HepG2 (cell line): ENCODE data around the gene DAO. TPM values are rescaled to one million over a fixed set of nuclear protein-coding genes. Genes with fewer than 3 reads are reported as not detected.

ENCODE experiments used
- ATAC-seq: fragments of 200-7000 bp; cut with Tn5 transposase; 3 replicates; pipeline ENCODE4 v1.9.1; 2020; ENCODE audit warnings: mild to moderate bottlenecking, moderate library complexity
- BruUV-seq: library from RNA; stranded (reverse); fragments of 400-500 nt; replicated peaks from 2 replicates; lab custom pipeline; 2021; lab: Mats Ljungman, UMichigan
- CTCF ChIA-PET: fragments of 300-600 bp; formaldehyde crosslinking; extraction: SDS; loops from one replicate; lab custom pipeline; 2021; ENCODE audit warnings: low total read pairs, inconsistent platforms, low intra/inter-chr PET ratio; lab: Yijun Ruan, JAX
- POLR2A ChIA-PET: fragments of 350-600 bp; sonication (Branson Sonifier 250); formaldehyde crosslinking; loops from one replicate; lab custom pipeline; 2020; ENCODE audit warnings: antibody characterized with exemption, inconsistent platforms; lab: Yijun Ruan, JAX
- DNase-seq: peaks from one replicate; pipeline ENCODE4 v3.0.0-alpha.2; 2015; ENCODE audit warnings: low spot score
- FAIRE-seq: peaks from 3 replicates; lab custom pipeline; 2011; peaks lifted over from hg19 to GRCh38; lab: Jason Lieb, UNC
- H2AFZ ChIP-seq: one replicate; pipeline ENCODE4 v1.6.1; 2011; ENCODE audit warnings: low read length, inconsistent platforms
- H3K27ac ChIP-seq: fragments of 300-600 bp; 3 replicates; pipeline ENCODE4 v1.8.0; 2011; ENCODE audit warnings: mixed run types, mild to moderate bottlenecking, mixed read lengths, low read length, inconsistent platforms; ENCODE audit not compliant: insufficient read depth; ENCODE audit errors: extremely low read length
- H3K27me3 ChIP-seq, 2 experiments: fragments of 200-600 bp in 1 of 2; 2 replicates in 1 of 2; 3 replicates in 1 of 2; pipeline versions ENCODE4 v1.6.0 to v1.8.0; 2011; ENCODE audit warnings: low read length in 2 of 2, mild to moderate bottlenecking in 2 of 2, moderate library complexity in 2 of 2, inconsistent platforms in 1 of 2; ENCODE audit not compliant: insufficient read depth in 2 of 2, control insufficient read depth in 1 of 2
- H3K36me3 ChIP-seq, 2 experiments: fragments of 200-600 bp in 1 of 2; replicated peaks in 1 of 2; 2 replicates in 1 of 2; 3 replicates in 1 of 2; pipeline versions ENCODE4 v1.5.1 to v1.8.0; 2011; ENCODE audit warnings: low read length in 2 of 2, inconsistent platforms in 1 of 2; ENCODE audit not compliant: insufficient read depth in 2 of 2, control insufficient read depth in 1 of 2
- H3K4me1 ChIP-seq: 2 replicates; pipeline ENCODE4 v1.5.1; 2012; ENCODE audit warnings: low read length, inconsistent platforms; ENCODE audit not compliant: insufficient read depth
- H3K4me2 ChIP-seq: 2 replicates; pipeline ENCODE4 v1.6.0; 2011; ENCODE audit warnings: low read depth, low read length, inconsistent platforms
- H3K4me3 ChIP-seq, 3 experiments: fragments of 200-600 bp in 1 of 3; sonication (generic), shearing (Covaris generic) in 1 of 3; replicated peaks in 1 of 3; 2 replicates each; pipeline ENCODE4 v1.5.1; 2011 to 2016; ENCODE audit warnings: low read length in 3 of 3, inconsistent platforms in 2 of 3, low read depth in 2 of 3, mild to moderate bottlenecking in 2 of 3, control low read depth in 1 of 3, mixed read lengths in 1 of 3; ENCODE audit not compliant: insufficient read depth in 1 of 3
- H3K79me2 ChIP-seq: one replicate; pipeline ENCODE4 v1.6.1; 2011; ENCODE audit warnings: low read length, inconsistent platforms; ENCODE audit not compliant: insufficient read depth
- H3K9ac ChIP-seq: 2 replicates; pipeline ENCODE4 v1.6.0; 2011; ENCODE audit warnings: mild to moderate bottlenecking, low read depth, low read length, inconsistent platforms; ENCODE audit not compliant: insufficient read depth
- H3K9me3 ChIP-seq: 2 replicates; pipeline ENCODE4 v1.5.1; 2012; ENCODE audit warnings: mild to moderate bottlenecking, low read length
- H4K20me1 ChIP-seq: 2 replicates; pipeline ENCODE4 v1.6.0; 2011; ENCODE audit warnings: inconsistent platforms, mild to moderate bottlenecking, low read length, moderate library complexity; ENCODE audit not compliant: insufficient read depth
- ETV5 ChIP-seq: IDR thresholded peaks from 2 replicates; pipeline ENCODE4 v1.6.1; 2018; ENCODE audit warnings: missing biosample characterization, missing genetic modification reagents, inconsistent platforms, borderline replicate concordance
- EZH2 ChIP-seq: conservative IDR thresholded peaks from 2 replicates; pipeline ENCODE4 v1.6.1; 2012; ENCODE audit warnings: mild to moderate bottlenecking, low read depth, low read length, moderate library complexity
- IKZF1 ChIP-seq: fragments of 450-650 bp; IDR thresholded peaks from 2 replicates; pipeline ENCODE4 v1.7.1; 2016
- KLF16 ChIP-seq, 2 experiments: sonication (generic) in 1 of 2; formaldehyde crosslinking in 1 of 2; IDR thresholded peaks; 2 replicates each; pipeline versions ENCODE4 v1.6.1 to v1.8.0; 2016 to 2023; ENCODE audit warnings: missing genetic modification reagents in 2 of 2, missing compliant biosample characterization in 1 of 2
- NKX3-1 ChIP-seq: sonication (generic); formaldehyde crosslinking; IDR thresholded peaks from 2 replicates; pipeline ENCODE4 v1.5.0; 2020; ENCODE audit warnings: missing genetic modification reagents
- PCBP2 ChIP-seq: fragments of 200-400 bp; formaldehyde crosslinking; optimal IDR thresholded peaks from 2 replicates; pipeline ENCODE3; 2018; ENCODE audit warnings: low read length, low read depth; ENCODE audit not compliant: poor library complexity, severe bottlenecking
- PHF8 ChIP-seq: sonication (generic); formaldehyde crosslinking; IDR thresholded peaks from 2 replicates; pipeline ENCODE4 v1.5.0; 2020; ENCODE audit warnings: missing genetic modification reagents
- SP2 ChIP-seq: sonication (generic); formaldehyde crosslinking; IDR thresholded peaks from 2 replicates; pipeline ENCODE4 v1.5.1; 2020; ENCODE audit warnings: mild to moderate bottlenecking, missing genetic modification reagents
- ZBTB49 ChIP-seq: sonication (generic); formaldehyde crosslinking; IDR thresholded peaks from 2 replicates; pipeline ENCODE4 v1.4.0; 2020; ENCODE audit warnings: missing genetic modification reagents, borderline replicate concordance
- ZBTB7B ChIP-seq: sonication (generic); formaldehyde crosslinking; IDR thresholded peaks from 2 replicates; pipeline ENCODE4 v1.4.0; 2020; ENCODE audit warnings: missing genetic modification reagents
- ZNF792 ChIP-seq: IDR thresholded peaks from 2 replicates; pipeline ENCODE4 v1.6.1; 2016
- ZSCAN30 ChIP-seq: sonication (generic); formaldehyde crosslinking; IDR thresholded peaks from 2 replicates; pipeline ENCODE4 v1.5.0; 2020; ENCODE audit warnings: mild to moderate bottlenecking, missing genetic modification reagents
- WGBS: methylation state at CpG from one replicate; pipeline ENCODE4 v1.1.6; 2017; ENCODE audit warnings: low lambda C conversion rate; 5-methylcytosine and 5-hydroxymethylcytosine counted together
- in situ Hi-C: cut with HindIII; loops from 2 replicates; pipeline ENCODE4 v1.10.0; 2017; ENCODE audit warnings: low pct_unique_long_range_greater_than_20kb; ENCODE audit not compliant: extremely low pct_ligation_motif_present
- intact Hi-C: fragments of 100-400 bp; cut with micrococcal nuclease; formaldehyde crosslinking; loops from one replicate; pipeline ENCODE4 v1.10.0; 2022; ENCODE audit not compliant: unreplicated experiment
- polyA plus RNA-seq, 8 experiments: library from polyadenylated mRNA; depleted of rRNA in 3 of 8; stranded (reverse) in 7 of 8; unstranded in 1 of 8; fragments of >200 nt; fragmentation: Illumina TruSeq in 4 of 8; extraction: Trizol in 4 of 8; gene quantifications; 2 replicates each; pipeline versions ENCODE4 v1.2.1 to v1.2.3, GENCODE V29; 2011 to 2016; ENCODE audit warnings: low read depth in 4 of 8, missing spikeins in 1 of 8, mixed read lengths in 1 of 8; ENCODE audit not compliant: insufficient read depth in 1 of 8
- total RNA-seq, 5 experiments: library from RNA; depleted of rRNA; stranded (reverse); fragments of >200 nt; fragmentation: Illumina TruSeq; extraction: Trizol; gene quantifications; 2 replicates each; pipeline ENCODE4 v1.2.3, GENCODE V29; 2016; ENCODE audit warnings: low read depth in 1 of 5
- TF ChIP-seq, protein P1 (sequence below), 2 experiments: sonication (generic) in 1 of 2; formaldehyde crosslinking in 1 of 2; IDR thresholded peaks; 2 replicates each; pipeline versions ENCODE4 v1.4.0 to v1.6.1; 2018 to 2020; ENCODE audit warnings: missing genetic modification reagents in 2 of 2, borderline replicate concordance in 1 of 2, low read depth in 1 of 2, mild to moderate bottlenecking in 1 of 2, missing biosample characterization in 1 of 2
- TF ChIP-seq, protein P2 (sequence below): sonication (generic); formaldehyde crosslinking; IDR thresholded peaks from 2 replicates; pipeline ENCODE4 v1.8.1; 2022; ENCODE audit warnings: mild to moderate bottlenecking, missing genetic modification reagents

The DAO gene
- total and polyA plus RNA-seq, 2 of the 13 experiments (the other 11 are each of a cell fraction or from before 2014, with no cell fraction given) = 0.34 to 0.82 TPM

- Histone ChIP-seq H3K4me3 (no peak overlapping the region), H3K9ac (no peak overlapping the region), H3K4me1 (no peaks in the 10 kb centered on the region), H4K20me1 (no peaks in the 10 kb centered on the region), H2AFZ (no peak overlapping the region), H3K27me3 (0 out of 5 replicates have a peak, but pooled peaks cover 0 to 5% of the 10 kb centered on the region in 2 experiments), H3K36me3 (no peaks in the 10 kb centered on the region), H3K4me2 (no peak overlapping the region), H3K27ac (no peak overlapping the region), H3K9me3 (no peaks in the 10 kb centered on the region), H3K79me2 (no peaks in the 10 kb centered on the region)
- TF ChIP-seq, protein P1, sequence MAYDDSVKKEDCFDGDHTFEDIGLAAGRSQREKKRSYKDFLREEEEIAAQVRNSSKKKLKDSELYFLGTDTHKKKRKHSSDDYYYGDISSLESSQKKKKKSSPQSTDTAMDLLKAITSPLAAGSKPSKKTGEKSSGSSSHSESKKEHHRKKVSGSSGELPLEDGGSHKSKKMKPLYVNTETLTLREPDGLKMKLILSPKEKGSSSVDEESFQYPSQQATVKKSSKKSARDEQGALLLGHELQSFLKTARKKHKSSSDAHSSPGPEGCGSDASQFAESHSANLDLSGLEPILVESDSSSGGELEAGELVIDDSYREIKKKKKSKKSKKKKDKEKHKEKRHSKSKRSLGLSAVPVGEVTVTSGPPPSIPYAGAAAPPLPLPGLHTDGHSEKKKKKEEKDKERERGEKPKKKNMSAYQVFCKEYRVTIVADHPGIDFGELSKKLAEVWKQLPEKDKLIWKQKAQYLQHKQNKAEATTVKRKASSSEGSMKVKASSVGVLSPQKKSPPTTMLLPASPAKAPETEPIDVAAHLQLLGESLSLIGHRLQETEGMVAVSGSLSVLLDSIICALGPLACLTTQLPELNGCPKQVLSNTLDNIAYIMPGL (CRISPR knock-in tag; IDR thresholded peaks at IDR 0.05; ENCODE audit: borderline replicate concordance in 1 of 2, low read depth in 1 of 2) = no peak
- TF ChIP-seq ZBTB49 (CRISPR knock-in tag) = no peak
- no peak for TF ChIP-seq ZNF792
- TF ChIP-seq ZBTB7B (CRISPR knock-in tag) = no peak
- TF ChIP-seq ETV5 = no peak
- no peak for TF ChIP-seq SP2 (CRISPR knock-in tag)
- no peak for TF ChIP-seq EZH2
- TF ChIP-seq, protein P2, sequence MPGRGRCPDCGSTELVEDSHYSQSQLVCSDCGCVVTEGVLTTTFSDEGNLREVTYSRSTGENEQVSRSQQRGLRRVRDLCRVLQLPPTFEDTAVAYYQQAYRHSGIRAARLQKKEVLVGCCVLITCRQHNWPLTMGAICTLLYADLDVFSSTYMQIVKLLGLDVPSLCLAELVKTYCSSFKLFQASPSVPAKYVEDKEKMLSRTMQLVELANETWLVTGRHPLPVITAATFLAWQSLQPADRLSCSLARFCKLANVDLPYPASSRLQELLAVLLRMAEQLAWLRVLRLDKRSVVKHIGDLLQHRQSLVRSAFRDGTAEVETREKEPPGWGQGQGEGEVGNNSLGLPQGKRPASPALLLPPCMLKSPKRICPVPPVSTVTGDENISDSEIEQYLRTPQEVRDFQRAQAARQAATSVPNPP (CRISPR knock-in tag) = no peak
- no peak for TF ChIP-seq KLF16 (CRISPR knock-in tag; IDR thresholded peaks at IDR 0.05)
- no peak for TF ChIP-seq NKX3-1 (CRISPR knock-in tag)
- no peak for TF ChIP-seq ZSCAN30 (CRISPR knock-in tag)
- TF ChIP-seq IKZF1 = no peak
- no peak for TF ChIP-seq PHF8 (CRISPR knock-in tag)
- TF ChIP-seq PCBP2 = no peak
- no peak for DNase-seq
- ChIA-PET CTCF (no interaction called here), POLR2A (no interaction called here)
- 40% methylated on average over 5 of the region's 5 CpGs for WGBS
- no TSS peak for BruUV-seq
- FAIRE-seq = no peak
- in situ Hi-C loops (no loop called here), intact Hi-C loops (no loop called here)
- ATAC-seq = no peak
These were observed 25.8 kb downstream of the DAO start for GRCh38 chr12:108905725-108906124.
